ENCODE data around the gene PRPF19.

PRPF19 gene

GRCh38 chr11:60937811-60938210, 31.4 kb upstream of the PRPF19 start:
- DNase-seq (ENCODE audit: low read depth), result no peak

GRCh38 chr11:60937144-60937527, 30.8 kb upstream of the PRPF19 start:
- DNase-seq (ENCODE audit: low read depth), result no peak

- no peak for DNase-seq (ENCODE audit: low read depth)
Observed at GRCh38 chr11:60936467-60937143, 30.2 kb upstream of the PRPF19 start.

- no peak for DNase-seq (ENCODE audit: low read depth)
Observed at GRCh38 chr11:60935676-60936442, 29.5 kb upstream of the PRPF19 start.

GRCh38 chr11:60934790-60935605, 28.6 kb upstream of the PRPF19 start:
- no peak for DNase-seq (ENCODE audit: low read depth)

- DNase-seq (ENCODE audit: low read depth), result no peak
Observed at GRCh38 chr11:60934124-60934789, 27.9 kb upstream of the PRPF19 start.

- no peak for DNase-seq (ENCODE audit: low read depth)
Observed at GRCh38 chr11:60933416-60934123, 27.2 kb upstream of the PRPF19 start.

GRCh38 chr11:60932605-60933356, 26.4 kb upstream of the PRPF19 start:
- no peak for DNase-seq (ENCODE audit: low read depth)

GRCh38 chr11:60931917-60932316, 25.5 kb upstream of the PRPF19 start:
- DNase-seq (ENCODE audit: low read depth), result no peak

GRCh38 chr11:60930394-60930793, 24.0 kb upstream of the PRPF19 start:
- DNase-seq (ENCODE audit: low read depth), result no peak

- DNase-seq (ENCODE audit: low read depth), result no peak
Observed at GRCh38 chr11:60929764-60930163, 23.4 kb upstream of the PRPF19 start.

- DNase-seq (ENCODE audit: low read depth), result no peak
Observed at GRCh38 chr11:60928563-60929001, 22.2 kb upstream of the PRPF19 start.

- no peak for DNase-seq (ENCODE audit: low read depth)
Observed at GRCh38 chr11:60927600-60927999, 21.2 kb upstream of the PRPF19 start.

- DNase-seq (ENCODE audit: low read depth), result no peak
Observed at GRCh38 chr11:60927061-60927592, 20.7 kb upstream of the PRPF19 start.

- DNase-seq (ENCODE audit: low read depth), result no peak
Observed at GRCh38 chr11:60926500-60926899, 20.1 kb upstream of the PRPF19 start.

- peak; percentile 73 for DNase-seq (ENCODE audit: low read depth)
Observed at GRCh38 chr11:60925868-60926267, 19.5 kb upstream of the PRPF19 start.

- DNase-seq (ENCODE audit: low read depth), result peak; percentile 8
Observed at GRCh38 chr11:60924906-60925853, 18.8 kb upstream of the PRPF19 start.

- peak; percentile 78 for DNase-seq (ENCODE audit: low read depth)
Observed at GRCh38 chr11:60924110-60924905, 17.9 kb upstream of the PRPF19 start, which contains the start of gene TMEM132A. TMEM132A (plus strand) TSS chr11:60924460; CDS start chr11:60924634, 174 bp downstream.

- no peak for DNase-seq (ENCODE audit: low read depth)
Observed at GRCh38 chr11:60923800-60924109, 17.4 kb upstream of the PRPF19 start.

Measured in EH (cell line).